A673 (cell line): ENCODE measurements around the gene PRC1.

ENCODE experiments used
- EZH2 ChIP-seq: fragments of 200-600 bp; sonication (generic); IDR thresholded peaks from 2 replicates; pipeline ENCODE4 v1.6.1; 2017; ENCODE audit warnings: borderline replicate concordance, low read depth, mild to moderate bottlenecking, mixed read lengths, antibody characterized with exemption, low read length; ENCODE audit not compliant: poor library complexity, severe bottlenecking
- TF ChIP-seq, protein P1 (sequence below): fragments of 300-800, 200-600 bp; sonication (generic); conservative IDR thresholded peaks from 2 replicates; pipeline ENCODE4 v1.5.1; 2017; ENCODE audit warnings: low read depth, mild to moderate bottlenecking, antibody characterized with exemption, low read length, moderate library complexity, mixed read lengths

DNA sequence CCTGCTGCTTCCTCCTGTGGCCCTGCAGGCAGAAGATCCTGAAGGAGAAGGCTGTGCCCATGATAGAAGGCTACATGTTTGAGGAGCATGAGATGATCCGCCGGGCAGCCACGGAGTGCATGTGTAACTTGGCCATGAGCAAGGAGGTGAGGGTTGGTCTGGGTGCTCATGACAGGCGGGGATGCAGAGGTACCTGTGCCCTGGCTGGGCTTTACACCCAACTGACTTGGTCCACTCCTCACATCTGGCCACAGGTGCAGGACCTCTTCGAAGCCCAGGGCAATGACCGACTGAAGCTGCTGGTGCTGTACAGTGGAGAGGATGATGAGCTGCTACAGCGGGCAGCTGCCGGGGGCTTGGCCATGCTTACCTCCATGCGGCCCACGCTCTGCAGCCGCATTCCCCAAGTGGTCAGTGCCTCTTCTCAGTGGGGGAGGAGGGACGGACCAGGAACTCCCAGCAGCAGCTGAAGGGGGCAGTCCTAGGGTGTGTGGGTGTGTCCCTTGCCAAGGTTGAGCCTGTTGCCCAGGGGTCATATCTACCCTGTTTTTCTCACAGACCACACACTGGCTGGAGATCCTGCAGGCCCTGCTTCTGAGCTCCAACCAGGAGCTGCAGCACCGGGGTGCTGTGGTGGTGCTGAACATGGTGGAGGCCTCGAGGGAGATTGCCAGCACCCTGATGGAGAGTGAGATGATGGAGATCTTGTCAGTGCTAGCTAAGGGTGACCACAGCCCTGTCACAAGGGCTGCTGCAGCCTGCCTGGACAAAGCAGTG is 41.2 kb downstream of the PRC1 start:
- TF ChIP-seq, protein P1, sequence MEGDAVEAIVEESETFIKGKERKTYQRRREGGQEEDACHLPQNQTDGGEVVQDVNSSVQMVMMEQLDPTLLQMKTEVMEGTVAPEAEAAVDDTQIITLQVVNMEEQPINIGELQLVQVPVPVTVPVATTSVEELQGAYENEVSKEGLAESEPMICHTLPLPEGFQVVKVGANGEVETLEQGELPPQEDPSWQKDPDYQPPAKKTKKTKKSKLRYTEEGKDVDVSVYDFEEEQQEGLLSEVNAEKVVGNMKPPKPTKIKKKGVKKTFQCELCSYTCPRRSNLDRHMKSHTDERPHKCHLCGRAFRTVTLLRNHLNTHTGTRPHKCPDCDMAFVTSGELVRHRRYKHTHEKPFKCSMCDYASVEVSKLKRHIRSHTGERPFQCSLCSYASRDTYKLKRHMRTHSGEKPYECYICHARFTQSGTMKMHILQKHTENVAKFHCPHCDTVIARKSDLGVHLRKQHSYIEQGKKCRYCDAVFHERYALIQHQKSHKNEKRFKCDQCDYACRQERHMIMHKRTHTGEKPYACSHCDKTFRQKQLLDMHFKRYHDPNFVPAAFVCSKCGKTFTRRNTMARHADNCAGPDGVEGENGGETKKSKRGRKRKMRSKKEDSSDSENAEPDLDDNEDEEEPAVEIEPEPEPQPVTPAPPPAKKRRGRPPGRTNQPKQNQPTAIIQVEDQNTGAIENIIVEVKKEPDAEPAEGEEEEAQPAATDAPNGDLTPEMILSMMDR: no peak
- no peak for TF ChIP-seq EZH2
